ENCODE data around the gene ELF4. TPM values are rescaled to one million over a fixed set of nuclear protein-coding genes. Genes with fewer than 3 reads are reported as not detected.
A peak's percentile ranks its signal among the peaks of the same experiment; 100 is the strongest.

The ELF4 gene
- total and polyA plus RNA-seq, 2 experiments from 2014 or later, result 13.6 to 21.1 TPM

DNA sequence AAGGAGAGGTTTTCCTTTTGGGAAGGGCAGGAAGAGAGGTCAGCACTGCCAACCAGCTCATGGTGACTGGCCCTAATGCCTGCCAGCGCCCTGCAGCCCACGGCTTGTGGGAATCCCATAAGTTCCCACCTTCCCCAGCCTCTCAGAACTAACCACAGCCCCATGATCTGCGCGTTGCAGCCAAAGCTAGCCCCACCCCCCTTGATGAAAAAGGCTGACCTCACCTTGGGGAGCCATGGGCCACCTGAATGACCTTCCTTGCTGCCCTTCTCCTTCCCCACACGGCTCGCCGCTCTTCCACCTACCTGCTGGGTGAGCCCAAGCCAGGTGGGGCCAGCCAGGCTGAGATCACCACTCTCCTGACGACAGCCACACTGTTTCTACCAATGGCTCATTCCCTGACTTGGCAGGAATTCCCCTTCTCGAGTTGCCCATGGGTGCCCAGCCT, 3.9 kb upstream of the ELF4 start:
- Histone ChIP-seq H3K4me1 (ENCODE audit: insufficient read depth) (peaks cover 12% of the 10 kb centered on the region), H3K9me2 (replicated peaks; ENCODE audit: insufficient read depth) (no peaks in the 10 kb centered on the region), H3K27me3 (no peaks in the 10 kb centered on the region), H3K36me3 (replicated peaks; ENCODE audit: insufficient read depth, low read depth) (no peaks in the 10 kb centered on the region), H3K27ac (no peak overlapping the region), H2AFZ (no peak overlapping the region), H3K4me2 (no peak overlapping the region), H4K20me1 (ENCODE audit: insufficient read depth, poor library complexity, severe bottlenecking) (no peaks in the 10 kb centered on the region), H3K79me2 (peaks cover 2% of the 10 kb centered on the region), H3K4me3 (no peak overlapping the region), H3K9me3 (ENCODE audit: low read depth) (no peaks in the 10 kb centered on the region)
- DNase-seq (ENCODE audit: low spot score), result no peak
- no peak for TF ChIP-seq EZH2phosphoT487 (IDR thresholded peaks at IDR 0.05; ENCODE audit: low read depth, severe bottlenecking, unreplicated experiment)
- TF ChIP-seq, protein P1, sequence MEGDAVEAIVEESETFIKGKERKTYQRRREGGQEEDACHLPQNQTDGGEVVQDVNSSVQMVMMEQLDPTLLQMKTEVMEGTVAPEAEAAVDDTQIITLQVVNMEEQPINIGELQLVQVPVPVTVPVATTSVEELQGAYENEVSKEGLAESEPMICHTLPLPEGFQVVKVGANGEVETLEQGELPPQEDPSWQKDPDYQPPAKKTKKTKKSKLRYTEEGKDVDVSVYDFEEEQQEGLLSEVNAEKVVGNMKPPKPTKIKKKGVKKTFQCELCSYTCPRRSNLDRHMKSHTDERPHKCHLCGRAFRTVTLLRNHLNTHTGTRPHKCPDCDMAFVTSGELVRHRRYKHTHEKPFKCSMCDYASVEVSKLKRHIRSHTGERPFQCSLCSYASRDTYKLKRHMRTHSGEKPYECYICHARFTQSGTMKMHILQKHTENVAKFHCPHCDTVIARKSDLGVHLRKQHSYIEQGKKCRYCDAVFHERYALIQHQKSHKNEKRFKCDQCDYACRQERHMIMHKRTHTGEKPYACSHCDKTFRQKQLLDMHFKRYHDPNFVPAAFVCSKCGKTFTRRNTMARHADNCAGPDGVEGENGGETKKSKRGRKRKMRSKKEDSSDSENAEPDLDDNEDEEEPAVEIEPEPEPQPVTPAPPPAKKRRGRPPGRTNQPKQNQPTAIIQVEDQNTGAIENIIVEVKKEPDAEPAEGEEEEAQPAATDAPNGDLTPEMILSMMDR (IDR thresholded peaks at IDR 0.05; ENCODE audit: poor library complexity), result no peak
- TF ChIP-seq EZH2 (IDR thresholded peaks at IDR 0.05; ENCODE audit: borderline replicate concordance), result no peak
- 62% methylated on average over 9 of the region's 9 CpGs for WGBS (ENCODE audit: low lambda C conversion rate, missing lambda C conversion rate)

DNA sequence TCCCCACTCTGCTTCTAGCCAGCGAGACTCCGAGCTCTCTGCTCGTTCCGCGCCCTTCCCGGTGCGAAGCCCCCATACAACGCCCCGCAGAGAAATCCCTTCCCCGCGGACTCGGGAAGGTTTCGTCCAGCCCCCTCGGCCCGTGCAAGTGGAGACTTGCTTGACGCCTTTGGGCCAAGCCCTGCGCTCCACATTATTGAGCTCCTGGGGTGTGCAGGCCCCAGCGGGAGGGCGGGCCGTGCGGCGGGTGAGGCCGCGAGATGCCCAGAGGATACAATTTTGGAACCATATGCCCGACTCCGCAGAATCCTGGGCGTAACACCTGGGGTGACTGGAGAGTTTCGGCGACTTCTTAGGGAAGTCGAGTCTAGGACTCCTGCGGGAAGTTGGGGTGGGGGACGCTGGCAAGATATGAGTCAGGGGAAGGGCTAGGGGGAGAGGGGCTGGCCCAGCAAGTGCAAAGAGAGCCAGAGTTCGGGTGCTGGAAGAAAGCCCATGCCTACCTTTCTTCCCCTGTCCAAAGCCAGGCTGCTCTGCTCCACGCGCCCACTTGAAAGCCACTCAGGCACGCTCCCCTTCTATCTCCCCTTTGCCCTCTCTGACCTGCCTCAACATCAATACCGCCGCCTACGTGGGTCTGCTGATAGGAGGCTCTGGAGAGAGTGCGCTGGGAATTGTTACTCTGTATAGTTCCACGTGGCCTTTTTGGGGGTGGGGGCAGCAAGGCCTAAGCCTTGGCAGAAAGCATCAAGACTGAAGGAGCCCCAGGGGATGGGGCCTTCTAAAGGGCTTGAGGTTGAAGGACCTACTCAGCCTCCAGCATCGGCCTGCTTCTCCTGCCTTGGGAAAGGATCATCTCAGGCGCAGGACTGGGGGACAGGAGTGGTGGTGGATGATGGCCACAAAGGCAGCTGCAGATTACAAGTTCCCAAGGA, 1.2 kb upstream of the ELF4 start:
- Histone ChIP-seq H3K9me2 (replicated peaks; ENCODE audit: insufficient read depth) (no peaks in the 10 kb centered on the region), H3K36me3 (replicated peaks; ENCODE audit: insufficient read depth, low read depth) (no peaks in the 10 kb centered on the region), H3K79me2 (peaks cover 22% of the 10 kb centered on the region), H3K27ac (peak overlapping the region; percentile 86), H2AFZ (peak overlapping the region; percentile 35), H3K4me1 (ENCODE audit: insufficient read depth) (peaks cover 7% of the 10 kb centered on the region), H3K27me3 (no peaks in the 10 kb centered on the region), H3K9me3 (ENCODE audit: low read depth) (no peaks in the 10 kb centered on the region), H3K4me2 (peak overlapping the region; percentile 76), H3K4me3 (no peak overlapping the region), H4K20me1 (ENCODE audit: insufficient read depth, poor library complexity, severe bottlenecking) (no peaks in the 10 kb centered on the region)
- TF ChIP-seq EZH2phosphoT487 (IDR thresholded peaks at IDR 0.05; ENCODE audit: low read depth, severe bottlenecking, unreplicated experiment) (no peak), EZH2 (IDR thresholded peaks at IDR 0.05; ENCODE audit: borderline replicate concordance) (no peak)
- TF ChIP-seq, protein P1 (IDR thresholded peaks at IDR 0.05; ENCODE audit: poor library complexity), result no peak
- no peak for DNase-seq (ENCODE audit: low spot score)
- 59% methylated on average over 39 of the region's 43 CpGs for WGBS (ENCODE audit: low lambda C conversion rate, missing lambda C conversion rate)

DNA sequence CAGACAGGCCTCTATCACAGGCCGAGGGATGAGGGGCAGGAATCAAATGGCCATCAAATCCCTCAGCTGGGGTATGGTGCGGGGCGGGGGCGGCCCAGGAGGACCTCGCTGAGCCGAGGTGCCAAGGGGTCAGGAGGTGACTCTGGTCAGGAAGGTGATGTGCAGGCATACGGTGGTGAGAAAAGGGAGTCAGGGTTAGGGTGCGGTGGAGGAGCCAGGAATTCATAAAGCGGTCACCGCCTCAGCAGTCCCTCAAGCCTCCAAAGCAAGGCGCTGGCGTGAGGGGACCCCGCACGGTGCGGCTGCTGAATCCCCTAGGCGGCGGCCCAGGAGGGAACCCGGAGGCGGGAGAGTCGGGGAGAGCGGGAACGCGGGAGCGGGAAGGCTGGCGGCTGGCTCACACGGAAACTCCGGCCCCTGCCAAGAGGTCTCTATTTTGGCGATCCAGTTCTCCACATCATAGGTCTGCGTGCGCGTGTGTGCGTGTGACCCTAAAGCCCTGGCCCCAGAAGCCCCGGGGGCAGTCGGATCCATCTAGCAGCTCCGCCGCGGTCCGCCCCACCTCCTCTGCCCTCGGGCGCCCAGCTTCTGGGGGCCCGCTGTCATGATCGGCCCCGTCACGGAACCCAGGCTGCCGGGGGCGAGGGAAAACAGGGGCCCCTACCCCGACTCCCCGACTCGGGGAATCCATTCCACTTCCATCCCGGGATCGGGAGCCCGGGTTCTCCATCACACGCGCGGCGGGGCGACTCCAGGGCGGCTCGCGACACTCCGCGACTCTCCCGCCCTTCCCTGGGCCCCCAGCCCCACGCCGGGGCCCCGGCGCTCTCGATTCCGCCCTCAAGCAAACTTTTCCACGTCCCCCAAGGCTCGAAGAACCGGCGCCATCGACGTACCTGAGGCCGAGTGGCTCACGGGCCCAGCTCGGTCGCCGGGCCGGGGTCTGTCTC, 593 bp downstream of the ELF4 start:
- Histone ChIP-seq H3K4me3 (peak overlapping the region; percentile 77), H4K20me1 (ENCODE audit: insufficient read depth, poor library complexity, severe bottlenecking) (no peaks in the 10 kb centered on the region), H2AFZ (peak overlapping the region; percentile 49), H3K4me2 (peak overlapping the region; percentile 76), H3K27me3 (no peaks in the 10 kb centered on the region), H3K4me1 (ENCODE audit: insufficient read depth) (peaks cover 7% of the 10 kb centered on the region), H3K36me3 (replicated peaks; ENCODE audit: insufficient read depth, low read depth) (no peaks in the 10 kb centered on the region), H3K9me3 (ENCODE audit: low read depth) (no peaks in the 10 kb centered on the region), H3K27ac (peak overlapping the region; percentile 99), H3K9me2 (replicated peaks; ENCODE audit: insufficient read depth) (no peaks in the 10 kb centered on the region), H3K79me2 (peaks cover 37% of the 10 kb centered on the region)
- 57% methylated on average over 39 of the region's 81 CpGs for WGBS (ENCODE audit: low lambda C conversion rate, missing lambda C conversion rate)
- peak; percentile 40 for DNase-seq (ENCODE audit: low spot score)
- TF ChIP-seq, protein P1 (IDR thresholded peaks at IDR 0.05; ENCODE audit: poor library complexity), result no peak
- TF ChIP-seq EZH2phosphoT487 (IDR thresholded peaks at IDR 0.05; ENCODE audit: low read depth, severe bottlenecking, unreplicated experiment) (no peak), EZH2 (IDR thresholded peaks at IDR 0.05; ENCODE audit: borderline replicate concordance) (no peak)

All from hepatocyte (in vitro differentiated cells).